HG02759 (cell line): ENCODE results near the gene CCDC121.
"Not testable (repeated sequence)": the region's sequence is repeated elsewhere in the genome, so short reads cannot be mapped to it uniquely, and the experiment has no call there.

Experiments
- ATAC-seq: cut with Tn5 transposase; IDR thresholded peaks from one replicate; pipeline ENCODE4 v1.9.1; 2021; ENCODE audit warnings: mild to moderate bottlenecking, moderate library complexity; ENCODE audit not compliant: unreplicated experiment

The CCDC121 gene

GRCh38 chr2:27638037-27638637, 9.3 kb upstream of the CCDC121 start:
- ATAC-seq: no peak

- ATAC-seq: no peak
Observed at GRCh38 chr2:27636766-27637165, 8.0 kb upstream of the CCDC121 start.

GRCh38 chr2:27634291-27634690, 5.5 kb upstream of the CCDC121 start:
- ATAC-seq: no peak

- ATAC-seq: not testable (repeated sequence)
Observed at GRCh38 chr2:27630257-27630656, 1.4 kb upstream of the CCDC121 start.

GRCh38 chr2:27627963-27628766, 647 bp downstream of the CCDC121 start:
- ATAC-seq: peak; percentile 34

GRCh38 chr2:27626921-27627320, 1.9 kb downstream of the CCDC121 start:
- ATAC-seq: not testable (repeated sequence)

- not testable (repeated sequence) for ATAC-seq
Observed at GRCh38 chr2:27626323-27626722, 2.5 kb downstream of the CCDC121 start.

- ATAC-seq: no peak
Observed at GRCh38 chr2:27624943-27625342, 3.9 kb downstream of the CCDC121 start.

- ATAC-seq: no peak
Observed at GRCh38 chr2:27622921-27623384, 5.9 kb downstream of the CCDC121 start.

GRCh38 chr2:27621524-27621923, 7.3 kb downstream of the CCDC121 start:
- ATAC-seq: no peak

- no peak for ATAC-seq
Observed at GRCh38 chr2:27615316-27615715, 13.5 kb downstream of the CCDC121 start.

- no peak for ATAC-seq
Observed at GRCh38 chr2:27613985-27614384, 14.8 kb downstream of the CCDC121 start.

- ATAC-seq: no peak
Observed at GRCh38 chr2:27606611-27607010, 22.2 kb downstream of the CCDC121 start.

- ATAC-seq: no peak
Observed at GRCh38 chr2:27596627-27597026, 32.2 kb downstream of the CCDC121 start.

- not testable (repeated sequence) for ATAC-seq
Observed at GRCh38 chr2:27595412-27595811, 33.4 kb downstream of the CCDC121 start.

GRCh38 chr2:27594020-27594703, 34.6 kb downstream of the CCDC121 start:
- not testable (repeated sequence) for ATAC-seq

- ATAC-seq: no peak
Observed at GRCh38 chr2:27593240-27593639, 35.6 kb downstream of the CCDC121 start.

GRCh38 chr2:27591745-27592144, 37.1 kb downstream of the CCDC121 start:
- no peak for ATAC-seq

- ATAC-seq: no peak
Observed at GRCh38 chr2:27588308-27588707, 40.5 kb downstream of the CCDC121 start.

- no peak for ATAC-seq
Observed at GRCh38 chr2:27587025-27587424, 41.8 kb downstream of the CCDC121 start.

- ATAC-seq: no peak
Observed at GRCh38 chr2:27584597-27584996, 44.2 kb downstream of the CCDC121 start.
